SK-N-SH (cell line): ENCODE measurements around the gene RFPL1.

Experiments
- CTCF ChIP-seq: fragments of 200-600 bp; sonication (generic); IDR thresholded peaks from 2 replicates; pipeline ENCODE4 v1.6.1; 2017; ENCODE audit warnings: antibody characterized with exemption, mild to moderate bottlenecking, moderate library complexity
- GABPA ChIP-seq: IDR thresholded peaks from 2 replicates; pipeline ENCODE4 v1.4.0; 2012; ENCODE audit warnings: low read depth, mild to moderate bottlenecking
- JUND ChIP-seq: IDR thresholded peaks from 2 replicates; pipeline ENCODE4 v1.4.0; 2012
- RAD21 ChIP-seq: IDR thresholded peaks from 2 replicates; pipeline ENCODE4 v1.6.1; 2012; ENCODE audit warnings: mild to moderate bottlenecking, low read length
- RXRA ChIP-seq: IDR thresholded peaks from 2 replicates; pipeline ENCODE4 v1.4.0; 2012; ENCODE audit warnings: low read depth, mild to moderate bottlenecking, borderline replicate concordance
- SMC3 ChIP-seq: IDR thresholded peaks from 2 replicates; pipeline ENCODE4 v1.6.1; 2012; ENCODE audit warnings: low read depth, low read length, improper control_type of control experiment

DNA sequence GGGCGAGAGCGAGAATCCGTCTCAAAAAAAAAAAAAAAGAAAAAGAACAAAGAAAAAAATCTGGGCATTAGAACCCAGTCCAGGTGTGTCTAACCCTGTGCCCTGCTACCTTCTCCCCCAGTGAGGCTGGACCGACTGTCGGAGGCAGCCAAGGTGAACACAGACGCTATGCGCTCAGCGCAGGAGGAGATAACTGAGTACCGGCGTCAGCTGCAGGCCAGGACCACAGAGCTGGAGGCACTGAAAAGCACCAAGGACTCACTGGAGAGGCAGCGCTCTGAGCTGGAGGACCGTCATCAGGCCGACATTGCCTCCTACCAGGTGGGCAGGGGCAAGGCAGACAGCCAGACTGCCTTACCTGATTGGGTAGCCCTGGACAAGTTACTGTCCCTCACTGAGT lies 44.9 kb downstream of the RFPL1 start:
- TF ChIP-seq SMC3 (no peak), CTCF (no peak), RXRA (no peak), RAD21 (no peak), GABPA (no peak), JUND (no peak)
